SK-N-SH (cell line): Measurements from ENCODE around the gene URM1. TPM values are rescaled to one million over a fixed set of nuclear protein-coding genes. Genes with fewer than 3 reads are reported as not detected.
"Not testable (repeated sequence)": the region's sequence is repeated elsewhere in the genome, so short reads cannot be mapped to it uniquely, and the experiment has no call there.

ENCODE experiments used
- CTCF ChIA-PET: fragments of 300-600, 350-600 bp; formaldehyde crosslinking; extraction: SDS; loops from one replicate; lab custom pipeline; 2021; lab: Yijun Ruan, JAX
- POLR2A ChIA-PET: fragments of 350-600 bp; sonication (Branson Sonifier 250); formaldehyde crosslinking; extraction: SDS; loops from one replicate; lab custom pipeline; 2020; ENCODE audit warnings: antibody characterized with exemption, inconsistent platforms; lab: Yijun Ruan, JAX
- DNase-seq: peaks from one replicate; pipeline ENCODE4 v3.0.0; 2012
- H2AFZ ChIP-seq: fragments of 200-600 bp; sonication (generic); 2 replicates; pipeline ENCODE4 v1.8.1; 2016; ENCODE audit warnings: antibody characterized with exemption, mild to moderate bottlenecking, low read depth
- H3F3A ChIP-seq: fragments of 200-600 bp; sonication (generic); replicated peaks from 2 replicates; pipeline ENCODE3; 2016; ENCODE audit warnings: antibody characterized with exemption, mild to moderate bottlenecking; ENCODE audit not compliant: insufficient read depth
- H3K27ac ChIP-seq, 2 experiments: fragments of 200-500 bp in 1 of 2; fragments of 200-600 bp in 1 of 2; sonication (Bioruptor generic) in 1 of 2; sonication (generic), shearing (Covaris generic) in 1 of 2; 2 replicates each; pipeline versions ENCODE4 v1.5.1 to v1.6.1; 2014 to 2016; ENCODE audit warnings: low read depth in 2 of 2, inconsistent platforms in 1 of 2, low read length in 1 of 2, mild to moderate bottlenecking in 1 of 2, mixed read lengths in 1 of 2
- H3K27me3 ChIP-seq: fragments of 200-600 bp; sonication (generic), shearing (Covaris generic); 2 replicates; pipeline ENCODE4 v1.6.1; 2016; ENCODE audit warnings: mixed run types; ENCODE audit not compliant: insufficient read depth
- H3K36me3 ChIP-seq, 2 experiments: fragments of 200-500 bp in 1 of 2; fragments of 200-600 bp in 1 of 2; sonication (Bioruptor generic) in 1 of 2; sonication (generic) in 1 of 2; replicated peaks in 1 of 2; 2 replicates each; pipeline versions ENCODE3 to v1.5.1; 2014 to 2016; ENCODE audit warnings: low read length in 1 of 2, mild to moderate bottlenecking in 1 of 2; ENCODE audit not compliant: insufficient read depth in 2 of 2, control insufficient read depth in 1 of 2
- H3K4me1 ChIP-seq, 2 experiments: fragments of 200-500 bp in 1 of 2; fragments of 200-600 bp in 1 of 2; sonication (Bioruptor generic) in 1 of 2; sonication (generic), shearing (Covaris generic) in 1 of 2; 2 replicates each; pipeline versions ENCODE4 v1.5.1 to v1.6.1; 2014 to 2016; ENCODE audit warnings: low read depth in 1 of 2, low read length in 1 of 2, mixed run types in 1 of 2; ENCODE audit not compliant: insufficient read depth in 2 of 2, control insufficient read depth in 1 of 2
- H3K4me2 ChIP-seq: fragments of 200-600 bp; sonication (generic), shearing (Covaris generic); 2 replicates; pipeline ENCODE4 v1.6.1; 2017; ENCODE audit warnings: mixed run types
- H3K4me3 ChIP-seq, 2 experiments: fragments of 200-500 bp in 1 of 2; fragments of 200-600 bp in 1 of 2; sonication (Bioruptor generic) in 1 of 2; sonication (generic), shearing (Covaris generic) in 1 of 2; 2 replicates each; pipeline versions ENCODE4 v1.5.1 to v1.8.1; 2014 to 2016; ENCODE audit warnings: low read depth in 2 of 2, inconsistent platforms in 1 of 2, low read length in 1 of 2, mild to moderate bottlenecking in 1 of 2, mixed read lengths in 1 of 2, moderate library complexity in 1 of 2
- H3K79me2 ChIP-seq: fragments of 200-600 bp; sonication (generic); 2 replicates; pipeline ENCODE4 v1.8.1; 2017; ENCODE audit warnings: mild to moderate bottlenecking; ENCODE audit not compliant: insufficient read depth
- H3K9ac ChIP-seq: fragments of 200-600 bp; sonication (generic); 2 replicates; pipeline ENCODE4 v1.6.1; 2017; ENCODE audit warnings: mixed run types
- H3K9me2 ChIP-seq: fragments of 200-600 bp; sonication (generic); 2 replicates; pipeline ENCODE4 v1.6.1; 2017; ENCODE audit warnings: mixed run types
- H3K9me3 ChIP-seq: fragments of 200-600 bp; sonication (generic); 2 replicates; pipeline ENCODE4 v1.6.1; 2017; ENCODE audit warnings: mixed run types, mild to moderate bottlenecking, moderate library complexity
- H4K20me1 ChIP-seq: fragments of 200-600 bp; sonication (generic); 2 replicates; pipeline ENCODE4 v1.6.1; 2017; ENCODE audit warnings: mild to moderate bottlenecking, mixed run types; ENCODE audit not compliant: insufficient read depth
- CHD2 ChIP-seq: fragments of 150-350 bp; IDR thresholded peaks from 2 replicates; pipeline ENCODE4 v1.6.1; 2018; ENCODE audit warnings: low read length; ENCODE audit not compliant: partially characterized antibody
- ELF1 ChIP-seq: IDR thresholded peaks from 2 replicates; pipeline ENCODE4 v1.4.0; 2012
- EP300 ChIP-seq, 2 experiments: IDR thresholded peaks; 2 replicates each; pipeline versions ENCODE4 v1.4.0 to v1.6.1; 2012; ENCODE audit warnings: borderline replicate concordance in 1 of 2, low read depth in 1 of 2, low read length in 1 of 2
- EZH2phosphoT487 ChIP-seq: fragments of 200-600 bp; sonication (generic); IDR thresholded peaks from 2 replicates; pipeline ENCODE4 v1.6.1; 2017; ENCODE audit warnings: low read depth, mixed run types, mild to moderate bottlenecking, antibody characterized with exemption, moderate library complexity, borderline replicate concordance
- FOXJ3 ChIP-seq: sonication (generic); formaldehyde crosslinking; IDR thresholded peaks from 2 replicates; pipeline ENCODE4 v1.5.1; 2020; ENCODE audit warnings: mild to moderate bottlenecking, missing genetic modification reagents
- FOXM1 ChIP-seq: IDR thresholded peaks from 2 replicates; pipeline ENCODE4 v1.4.0; 2012; ENCODE audit warnings: low read depth, mild to moderate bottlenecking
- GATA2 ChIP-seq: sonication (generic); formaldehyde crosslinking; IDR thresholded peaks from 2 replicates; pipeline ENCODE4 v1.5.0; 2020; ENCODE audit warnings: mild to moderate bottlenecking, missing genetic modification reagents
- MEF2A ChIP-seq: IDR thresholded peaks from 2 replicates; pipeline ENCODE4 v1.4.0; 2012; ENCODE audit warnings: low read depth, borderline replicate concordance
- NRF1 ChIP-seq: IDR thresholded peaks from 2 replicates; pipeline ENCODE4 v1.6.1; 2012; ENCODE audit warnings: low read depth, mild to moderate bottlenecking, low read length
- POLR2AphosphoS5 ChIP-seq: IDR thresholded peaks from 2 replicates; pipeline ENCODE4 v1.6.1; 2012; ENCODE audit warnings: low read depth, low read length
- RCOR1 ChIP-seq: fragments of 150-350 bp; IDR thresholded peaks from 2 replicates; pipeline ENCODE4 v1.6.1; 2017; ENCODE audit warnings: antibody characterized with exemption, low read length
- REST ChIP-seq: IDR thresholded peaks from 2 replicates; pipeline ENCODE4 v1.6.1; 2012; ENCODE audit warnings: mild to moderate bottlenecking, low read depth, low read length, moderate library complexity
- SIN3A ChIP-seq: IDR thresholded peaks from 2 replicates; pipeline ENCODE4 v1.6.1; 2012; ENCODE audit warnings: low read depth, mild to moderate bottlenecking, low read length, moderate library complexity, borderline replicate concordance
- TAF1 ChIP-seq: IDR thresholded peaks from 2 replicates; pipeline ENCODE4 v1.6.1; 2012; ENCODE audit warnings: low read depth, mild to moderate bottlenecking, low read length, moderate library complexity, borderline replicate concordance
- TCF12 ChIP-seq: IDR thresholded peaks from 2 replicates; pipeline ENCODE4 v1.4.0; 2012
- TEAD4 ChIP-seq: IDR thresholded peaks from 2 replicates; pipeline ENCODE4 v1.4.0; 2012; ENCODE audit warnings: mild to moderate bottlenecking, borderline replicate concordance; ENCODE audit not compliant: insufficient read depth
- USF2 ChIP-seq: fragments of 150-350 bp; IDR thresholded peaks from 2 replicates; pipeline ENCODE4 v1.6.1; 2017; ENCODE audit warnings: antibody characterized with exemption, low read length, low read depth, borderline replicate concordance
- YY1 ChIP-seq: IDR thresholded peaks from 2 replicates; pipeline ENCODE4 v1.4.0; 2012; ENCODE audit warnings: low read depth, mild to moderate bottlenecking
- WGBS: methylation state at CpG from one replicate; pipeline ENCODE4 v1.1.6; 2017; ENCODE audit warnings: low lambda C conversion rate; 5-methylcytosine and 5-hydroxymethylcytosine counted together
- polyA plus RNA-seq, 3 experiments: library from polyadenylated mRNA; depleted of rRNA; stranded (reverse); fragments of >200 nt; gene quantifications; 2 replicates each; pipeline ENCODE4 v1.2.3, GENCODE V29; 2012
- TF ChIP-seq, protein P1 (sequence below): fragments of 150-350 bp; IDR thresholded peaks from 2 replicates; pipeline ENCODE4 v1.6.1; 2016; ENCODE audit warnings: mild to moderate bottlenecking, low read depth, low read length
- TF ChIP-seq, protein P2 (sequence below): IDR thresholded peaks from 2 replicates; pipeline ENCODE4; 2012

The URM1 gene
- polyA plus RNA-seq, 1 of the 3 experiments (the other 2 are of a cell fraction), result 58.9 TPM

DNA sequence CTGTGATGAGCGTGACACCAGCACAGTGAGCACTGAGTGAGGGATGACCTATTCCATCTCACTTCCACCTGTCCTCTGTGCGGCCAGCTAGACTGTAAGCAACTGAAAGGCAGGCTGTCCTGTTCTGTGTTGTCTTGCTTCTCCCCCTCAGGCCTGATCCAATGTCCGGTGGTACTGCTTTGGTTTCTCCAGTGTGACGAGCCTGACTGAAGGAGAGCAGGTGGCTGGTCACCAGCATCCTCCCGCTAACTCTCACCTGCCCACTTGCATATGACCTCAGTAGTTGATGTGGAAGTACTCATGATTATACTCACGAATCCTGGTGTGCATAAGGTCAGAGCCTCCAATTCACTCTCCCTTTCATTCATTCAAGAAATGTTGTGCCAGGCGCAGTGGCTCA lies 33.2 kb upstream of the URM1 start:
- over 99% methylated on average over 7 of the region's 7 CpGs for WGBS

GRCh38 chr9:128338852-128339614 lies 32.1 kb upstream of the URM1 start:
- CTCF ChIA-PET, result interaction anchor here (1.3 to 1.5 kb wide), 2 partner anchors 42 to 73 kb away, joined by 3 to 5 read pairs; no protein-coding TSS in a partner anchor
- H3K9me2 ChIP-seq, H3K9ac ChIP-seq, DNase-seq, H3K27ac ChIP-seq, H3K4me3 ChIP-seq, H3K27me3 ChIP-seq, POLR2A ChIA-PET, H3K9me3 ChIP-seq, H3K4me1 ChIP-seq, H2AFZ ChIP-seq, H3K4me2 ChIP-seq, H4K20me1 ChIP-seq: not testable (repeated sequence)
- Histone ChIP-seq H3F3A (peaks cover 18% of the 10 kb centered on the region), H3K79me2 (peaks cover 19% of the 10 kb centered on the region; the same call in 1 of the 2 replicates), H3K36me3 (peaks cover 11 to 15% of the 10 kb centered on the region in 2 experiments)
- WGBS, result 98% methylated on average over 13 of the region's 15 CpGs

More for the DNA sequence above, 33.2 kb upstream of the URM1 start:
- Histone ChIP-seq H3K9ac (no peak overlapping the region), H3K79me2 (peaks cover 18% of the 10 kb centered on the region; the same call in 1 of the 2 replicates), H3K9me2 (no peaks in the 10 kb centered on the region), H3K27ac (no peak overlapping the region), H3F3A (peaks cover 18% of the 10 kb centered on the region), H3K4me2 (no peak overlapping the region), H3K27me3 (no peaks in the 10 kb centered on the region), H3K4me1 (peaks cover 0 to 6% of the 10 kb centered on the region in 2 experiments; a peak in 1 of 4 replicates), H3K36me3 (peaks cover 7 to 9% of the 10 kb centered on the region in 2 experiments), H3K4me3 (no peak overlapping the region), H3K9me3 (no peaks in the 10 kb centered on the region), H2AFZ (no peak overlapping the region), H4K20me1 (0 out of 2 replicates have a peak, but pooled peaks cover 3% of the 10 kb centered on the region)
- CTCF ChIA-PET, result interaction anchor here (1.3 to 1.5 kb wide), 2 partner anchors 28 to 74 kb away, joined by 3 to 5 read pairs; no protein-coding TSS in a partner anchor
- DNase-seq, result no peak
- TF ChIP-seq SIN3A, result no peak
- TF ChIP-seq RCOR1, result no peak
- TF ChIP-seq, protein P1, sequence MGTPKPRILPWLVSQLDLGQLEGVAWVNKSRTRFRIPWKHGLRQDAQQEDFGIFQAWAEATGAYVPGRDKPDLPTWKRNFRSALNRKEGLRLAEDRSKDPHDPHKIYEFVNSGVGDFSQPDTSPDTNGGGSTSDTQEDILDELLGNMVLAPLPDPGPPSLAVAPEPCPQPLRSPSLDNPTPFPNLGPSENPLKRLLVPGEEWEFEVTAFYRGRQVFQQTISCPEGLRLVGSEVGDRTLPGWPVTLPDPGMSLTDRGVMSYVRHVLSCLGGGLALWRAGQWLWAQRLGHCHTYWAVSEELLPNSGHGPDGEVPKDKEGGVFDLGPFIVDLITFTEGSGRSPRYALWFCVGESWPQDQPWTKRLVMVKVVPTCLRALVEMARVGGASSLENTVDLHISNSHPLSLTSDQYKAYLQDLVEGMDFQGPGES, result no peak
- TF ChIP-seq ELF1, result no peak
- TF ChIP-seq MEF2A, result no peak
- TF ChIP-seq EZH2phosphoT487, result no peak
- no peak for TF ChIP-seq FOXM1
- TF ChIP-seq POLR2AphosphoS5, result no peak
- no peak for TF ChIP-seq TCF12
- TF ChIP-seq TAF1, result no peak
- no peak for TF ChIP-seq NRF1
- no peak for TF ChIP-seq REST
- no peak for TF ChIP-seq CHD2
- TF ChIP-seq EP300 (IDR thresholded peaks at IDR 0.05; ENCODE audit: borderline replicate concordance in 1 of 2, low read depth in 1 of 2, low read length in 1 of 2), result no peak
- TF ChIP-seq, protein P2, sequence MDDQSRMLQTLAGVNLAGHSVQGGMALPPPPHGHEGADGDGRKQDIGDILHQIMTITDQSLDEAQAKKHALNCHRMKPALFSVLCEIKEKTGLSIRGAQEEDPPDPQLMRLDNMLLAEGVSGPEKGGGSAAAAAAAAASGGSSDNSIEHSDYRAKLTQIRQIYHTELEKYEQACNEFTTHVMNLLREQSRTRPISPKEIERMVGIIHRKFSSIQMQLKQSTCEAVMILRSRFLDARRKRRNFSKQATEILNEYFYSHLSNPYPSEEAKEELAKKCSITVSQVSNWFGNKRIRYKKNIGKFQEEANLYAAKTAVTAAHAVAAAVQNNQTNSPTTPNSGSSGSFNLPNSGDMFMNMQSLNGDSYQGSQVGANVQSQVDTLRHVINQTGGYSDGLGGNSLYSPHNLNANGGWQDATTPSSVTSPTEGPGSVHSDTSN, result no peak
- TF ChIP-seq TEAD4, result no peak
- no peak for TF ChIP-seq YY1
- TF ChIP-seq GATA2 (CRISPR knock-in tag), result no peak
- no peak for TF ChIP-seq FOXJ3 (CRISPR knock-in tag)
- no peak for TF ChIP-seq USF2
- TF ChIP-seq, all 33 proteins: peak for 0
- POLR2A ChIA-PET, result no interaction called here
